HG03342 (cell line): ENCODE measurements around the gene CCN6.
"Not testable (repeated sequence)": the region's sequence is repeated elsewhere in the genome, so short reads cannot be mapped to it uniquely, and the experiment has no call there.

Experiments used
- ATAC-seq: cut with Tn5 transposase; IDR thresholded peaks from one replicate; pipeline ENCODE4 v1.9.1; 2021; ENCODE audit warnings: mild to moderate bottlenecking, moderate library complexity; ENCODE audit not compliant: unreplicated experiment

The CCN6 gene

GRCh38 chr6:112029045-112029822 lies 24.7 kb upstream of the CCN6 start:
- ATAC-seq = no peak

- ATAC-seq = no peak
Measured at GRCh38 chr6:112030206-112030960, 23.5 kb upstream of the CCN6 start.

GRCh38 chr6:112030961-112031660 lies 22.8 kb upstream of the CCN6 start:
- ATAC-seq = no peak

- no peak for ATAC-seq
Measured at GRCh38 chr6:112031960-112032359, 21.9 kb upstream of the CCN6 start.

- no peak for ATAC-seq
Measured at GRCh38 chr6:112032728-112033127, 21.2 kb upstream of the CCN6 start.

GRCh38 chr6:112033791-112034615 lies 19.9 kb upstream of the CCN6 start:
- no peak for ATAC-seq

GRCh38 chr6:112034616-112034995 lies 19.3 kb upstream of the CCN6 start:
- ATAC-seq = no peak

- no peak for ATAC-seq
Measured at GRCh38 chr6:112036088-112036637, 17.7 kb upstream of the CCN6 start.

- ATAC-seq = no peak
Measured at GRCh38 chr6:112037783-112038216, 16.1 kb upstream of the CCN6 start.

GRCh38 chr6:112038268-112038667 lies 15.6 kb upstream of the CCN6 start:
- no peak for ATAC-seq

GRCh38 chr6:112038756-112039430 lies 15.0 kb upstream of the CCN6 start:
- ATAC-seq = no peak

- ATAC-seq = no peak
Measured at GRCh38 chr6:112039431-112039770, 14.5 kb upstream of the CCN6 start.

- ATAC-seq = no peak
Measured at GRCh38 chr6:112040956-112041355, 12.9 kb upstream of the CCN6 start.

GRCh38 chr6:112041535-112041934 lies 12.4 kb upstream of the CCN6 start:
- ATAC-seq = no peak

GRCh38 chr6:112043032-112044007 lies 10.6 kb upstream of the CCN6 start:
- peak; percentile 91 for ATAC-seq

- no peak for ATAC-seq
Measured at GRCh38 chr6:112044196-112044595, 9.7 kb upstream of the CCN6 start.

GRCh38 chr6:112044856-112045255 lies 9.0 kb upstream of the CCN6 start:
- ATAC-seq = no peak

- ATAC-seq = not testable (repeated sequence)
Measured at GRCh38 chr6:112047523-112047922, 6.4 kb upstream of the CCN6 start.
